K562 (cell line): ENCODE data around the gene FAM174C.

Experiments used
- ELF1 ChIP-seq: fragments of 200-800 bp; sonication (Bioruptor generic); IDR thresholded peaks from 2 replicates; pipeline ENCODE4 v1.6.1; 2016; ENCODE audit warnings: missing genetic modification characterization, missing compliant biosample characterization
- FOXA1 ChIP-seq: fragments of 450-650 bp; IDR thresholded peaks from 2 replicates; pipeline ENCODE4 v1.6.1; 2016; ENCODE audit warnings: mild to moderate bottlenecking, borderline replicate concordance
- FOXO4 ChIP-seq: fragments of 450-650 bp; formaldehyde crosslinking; IDR thresholded peaks from 2 replicates; pipeline ENCODE4 v1.4.0; 2020; ENCODE audit warnings: mild to moderate bottlenecking, moderate library complexity
- GABPB2 ChIP-seq: fragments of 250-450 bp; sonication (Bioruptor Pico); conservative IDR thresholded peaks from 2 replicates; pipeline ENCODE4 v1.5.1; 2021; ENCODE audit warnings: mild to moderate bottlenecking
- SPI1 ChIP-seq: IDR thresholded peaks from 2 replicates; pipeline ENCODE4 v1.6.1; 2011; ENCODE audit warnings: low read depth, low read length, control low read depth, borderline replicate concordance
- SRSF7 ChIP-seq: fragments of 200-400 bp; formaldehyde crosslinking; optimal IDR thresholded peaks from 2 replicates; pipeline ENCODE3; 2017; ENCODE audit warnings: mild to moderate bottlenecking, low read depth, low read length
- TCF7 ChIP-seq: sonication (generic); IDR thresholded peaks from 2 replicates; pipeline ENCODE4 v1.6.1; 2016; ENCODE audit warnings: antibody characterized with exemption, borderline replicate concordance
- ZFP30 ChIP-seq: fragments of 250-450 bp; sonication (Bioruptor Pico); IDR thresholded peaks from 2 replicates; pipeline ENCODE4 v1.8.0; 2022; ENCODE audit warnings: moderate library complexity, mild to moderate bottlenecking, inconsistent platforms, borderline replicate concordance
- TF ChIP-seq, protein P1 (sequence below), 3 experiments: IDR thresholded peaks in 2 of 3; conservative IDR thresholded peaks in 1 of 3; 2 replicates each; pipeline ENCODE4 v1.5.1; 2011 to 2012; ENCODE audit warnings: low read length in 3 of 3, mild to moderate bottlenecking in 3 of 3, control low read depth in 2 of 3, improper control_type of control experiment in 1 of 3, inconsistent platforms in 1 of 3, low read depth in 1 of 3, mixed read lengths in 1 of 3, moderate library complexity in 1 of 3; ENCODE audit not compliant: insufficient read depth in 2 of 3
- TF ChIP-seq, protein P2 (sequence below): fragments of 450-650 bp; formaldehyde crosslinking; IDR thresholded peaks from 2 replicates; pipeline ENCODE4 v1.4.0; 2022; ENCODE audit warnings: missing genetic modification characterization

DNA sequence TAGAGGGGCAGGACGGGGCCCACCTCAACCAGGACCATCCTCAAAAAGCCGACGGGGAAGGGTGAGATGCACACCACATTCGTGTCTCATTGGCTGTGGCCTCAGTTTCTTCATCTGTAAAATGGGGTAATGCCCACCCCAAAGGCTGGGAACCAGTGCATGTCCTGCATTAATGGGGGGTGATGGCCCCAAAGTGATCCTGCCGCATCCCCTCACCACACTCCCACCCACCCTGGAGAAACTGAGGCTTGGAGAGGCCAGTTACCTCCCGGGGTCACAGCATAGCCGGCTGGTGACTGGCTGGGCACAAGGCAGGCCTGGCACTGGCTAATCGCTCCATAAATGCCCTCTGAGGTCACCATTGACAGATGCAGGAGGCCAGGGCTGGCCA, 27.6 kb upstream of the FAM174C start:
- TF ChIP-seq ELF1 (tag): no peak
- TF ChIP-seq, protein P1, sequence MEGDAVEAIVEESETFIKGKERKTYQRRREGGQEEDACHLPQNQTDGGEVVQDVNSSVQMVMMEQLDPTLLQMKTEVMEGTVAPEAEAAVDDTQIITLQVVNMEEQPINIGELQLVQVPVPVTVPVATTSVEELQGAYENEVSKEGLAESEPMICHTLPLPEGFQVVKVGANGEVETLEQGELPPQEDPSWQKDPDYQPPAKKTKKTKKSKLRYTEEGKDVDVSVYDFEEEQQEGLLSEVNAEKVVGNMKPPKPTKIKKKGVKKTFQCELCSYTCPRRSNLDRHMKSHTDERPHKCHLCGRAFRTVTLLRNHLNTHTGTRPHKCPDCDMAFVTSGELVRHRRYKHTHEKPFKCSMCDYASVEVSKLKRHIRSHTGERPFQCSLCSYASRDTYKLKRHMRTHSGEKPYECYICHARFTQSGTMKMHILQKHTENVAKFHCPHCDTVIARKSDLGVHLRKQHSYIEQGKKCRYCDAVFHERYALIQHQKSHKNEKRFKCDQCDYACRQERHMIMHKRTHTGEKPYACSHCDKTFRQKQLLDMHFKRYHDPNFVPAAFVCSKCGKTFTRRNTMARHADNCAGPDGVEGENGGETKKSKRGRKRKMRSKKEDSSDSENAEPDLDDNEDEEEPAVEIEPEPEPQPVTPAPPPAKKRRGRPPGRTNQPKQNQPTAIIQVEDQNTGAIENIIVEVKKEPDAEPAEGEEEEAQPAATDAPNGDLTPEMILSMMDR (IDR thresholded peaks at IDR 0.05 in 2 of 3, conservative IDR thresholded peaks at IDR 0.05 in 1 of 3; ENCODE audit: insufficient read depth in 2 of 3, low read depth in 1 of 3, low read length in 3 of 3): no peak
- no peak for TF ChIP-seq SPI1
- TF ChIP-seq SRSF7: no peak
- no peak for TF ChIP-seq TCF7
- TF ChIP-seq FOXO4 (CRISPR knock-in tag): no peak
- TF ChIP-seq, protein P2, sequence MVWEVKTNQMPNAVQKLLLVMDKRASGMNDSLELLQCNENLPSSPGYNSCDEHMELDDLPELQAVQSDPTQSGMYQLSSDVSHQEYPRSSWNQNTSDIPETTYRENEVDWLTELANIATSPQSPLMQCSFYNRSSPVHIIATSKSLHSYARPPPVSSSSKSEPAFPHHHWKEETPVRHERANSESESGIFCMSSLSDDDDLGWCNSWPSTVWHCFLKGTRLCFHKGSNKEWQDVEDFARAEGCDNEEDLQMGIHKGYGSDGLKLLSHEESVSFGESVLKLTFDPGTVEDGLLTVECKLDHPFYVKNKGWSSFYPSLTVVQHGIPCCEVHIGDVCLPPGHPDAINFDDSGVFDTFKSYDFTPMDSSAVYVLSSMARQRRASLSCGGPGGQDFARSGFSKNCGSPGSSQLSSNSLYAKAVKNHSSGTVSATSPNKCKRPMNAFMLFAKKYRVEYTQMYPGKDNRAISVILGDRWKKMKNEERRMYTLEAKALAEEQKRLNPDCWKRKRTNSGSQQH: no peak
- TF ChIP-seq ZFP30 (CRISPR knock-in tag): no peak
- TF ChIP-seq FOXA1: no peak
- no peak for TF ChIP-seq GABPB2 (CRISPR knock-in tag)
